Stimulated activated CD4-positive, alpha-beta T cell treated with anti-CD3 and anti-CD28 coated beads, Interleukin-1b, Interleukin-23, amount 100 ng/mL, for 4 hours (primary cell): ENCODE results near the gene TRAPPC11.

Experiments used
- DNase-seq, 2 donors: peaks; one replicate each; pipeline ENCODE4 v3.0.0-alpha.2; 2020; ENCODE audit warnings: low read depth in 2 of 2

TRAPPC11 gene

DNA sequence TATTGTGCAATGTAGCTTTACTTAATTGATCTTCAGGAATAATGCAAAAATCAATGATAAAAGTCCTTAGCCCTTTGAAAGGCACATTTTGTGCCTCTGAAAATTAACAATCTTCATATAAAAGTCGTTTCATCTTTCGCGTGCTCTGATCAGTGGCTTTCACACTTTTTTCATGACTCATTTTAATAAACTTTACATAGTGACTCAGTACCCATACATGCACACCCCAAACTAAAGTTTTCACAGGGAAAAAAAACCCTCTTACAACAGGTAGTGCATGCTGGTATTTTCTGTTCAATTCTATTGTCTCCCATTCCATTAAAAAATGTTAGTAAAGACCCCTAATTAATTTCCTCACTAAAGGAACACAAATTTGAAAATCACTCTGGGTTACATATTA is 21.6 kb upstream of the TRAPPC11 start:
- no peak for DNase-seq

DNA sequence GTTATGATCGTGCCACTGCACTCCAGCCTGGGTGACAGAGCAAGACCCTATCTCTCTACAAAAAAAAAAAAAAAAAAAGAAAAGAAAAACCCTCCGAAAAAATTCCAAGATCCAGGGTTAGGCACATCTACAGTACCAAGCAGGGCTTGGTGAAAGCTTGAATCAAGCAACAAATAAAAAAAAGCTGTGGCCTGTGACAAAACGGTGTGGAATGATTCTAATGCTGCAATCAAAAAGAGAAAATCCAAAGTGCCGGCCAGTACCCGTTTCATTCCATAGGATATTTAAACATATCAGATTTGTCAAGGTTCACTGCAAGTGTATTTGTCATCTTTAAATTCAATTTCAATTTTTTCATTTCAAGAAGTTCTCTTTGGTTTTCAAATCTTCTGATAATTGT is 20.7 kb upstream of the TRAPPC11 start:
- no peak for DNase-seq

GRCh38 chr4:183639291-183639690 is 19.8 kb upstream of the TRAPPC11 start:
- no peak for DNase-seq

DNA sequence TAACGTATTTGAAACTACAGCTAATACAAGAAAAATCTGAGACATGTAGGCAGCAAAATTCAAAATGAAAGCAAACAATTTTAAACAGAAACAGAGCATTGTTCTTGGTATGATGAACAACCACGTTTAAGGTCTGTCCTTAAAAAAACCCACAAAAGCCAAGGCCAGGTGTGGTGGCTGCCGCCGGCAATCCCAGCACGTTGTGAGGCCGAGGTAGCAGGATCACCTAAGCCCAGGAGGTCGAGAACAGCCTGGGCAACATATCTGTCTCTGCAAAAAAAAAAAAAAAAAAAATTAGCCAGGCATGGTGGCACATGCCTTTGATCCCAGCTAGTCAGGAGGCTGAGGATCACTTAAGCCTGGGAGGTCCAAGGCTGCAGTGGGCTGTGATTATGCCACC is 13.8 kb upstream of the TRAPPC11 start:
- DNase-seq: no peak

GRCh38 chr4:183657564-183657963 is 1.5 kb upstream of the TRAPPC11 start:
- DNase-seq: no peak

- peak in 1 of 2 donors; percentile 22 for DNase-seq
These were observed 598 bp upstream of the TRAPPC11 start for GRCh38 chr4:183658362-183659028.

GRCh38 chr4:183659872-183660242 is 764 bp downstream of the TRAPPC11 start:
- no peak for DNase-seq

DNA sequence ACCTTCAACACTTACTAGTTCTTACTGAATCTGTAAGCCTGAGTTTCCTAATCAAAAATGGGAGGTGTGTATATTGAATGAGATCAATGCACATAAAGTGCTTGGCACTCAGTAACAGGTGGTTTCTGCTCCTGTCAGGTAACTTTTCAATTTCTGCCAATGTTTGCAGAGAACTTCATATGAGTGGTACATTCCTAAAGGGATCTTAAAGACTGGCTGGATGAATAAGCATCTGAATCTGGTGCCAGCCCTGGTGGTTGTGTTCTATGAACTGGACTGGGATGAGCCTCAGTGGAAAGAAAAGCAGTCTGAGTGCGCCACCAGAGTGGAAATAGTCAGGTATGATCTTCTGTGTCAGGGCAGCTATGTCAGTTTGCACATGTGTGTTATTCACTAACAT is 7.0 kb downstream of the TRAPPC11 start:
- DNase-seq: no peak

GRCh38 chr4:183670251-183670650 is 11.2 kb downstream of the TRAPPC11 start:
- DNase-seq: no peak

DNA sequence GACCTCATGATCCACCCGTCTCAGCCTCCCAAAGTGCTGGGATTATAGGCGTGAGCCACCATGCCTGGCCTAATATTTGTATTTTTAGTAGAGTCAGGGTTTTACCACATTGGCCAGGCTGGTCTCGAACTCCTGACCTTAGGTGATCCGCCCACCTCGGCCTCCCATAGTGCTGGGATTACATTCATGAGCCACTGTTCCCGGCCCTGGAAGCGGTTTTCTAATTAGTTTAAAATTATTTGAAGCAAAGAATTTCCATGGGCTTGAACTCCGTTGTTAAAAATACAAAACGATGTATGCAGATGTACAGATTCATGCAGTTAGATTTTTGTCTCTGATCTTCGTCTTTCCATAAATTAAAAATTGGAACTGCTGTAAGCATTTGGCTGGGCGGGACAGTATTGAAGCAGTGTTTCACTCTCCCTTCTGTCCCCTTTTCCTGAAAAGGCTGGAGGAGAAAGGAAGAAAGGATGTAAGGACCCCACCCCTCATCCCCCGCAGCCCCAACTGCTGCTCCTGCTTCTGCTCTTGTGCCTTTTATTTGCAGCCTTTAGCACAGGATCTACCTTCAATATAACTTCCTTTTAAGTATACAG is 12.0 kb downstream of the TRAPPC11 start:
- no peak for DNase-seq

DNA sequence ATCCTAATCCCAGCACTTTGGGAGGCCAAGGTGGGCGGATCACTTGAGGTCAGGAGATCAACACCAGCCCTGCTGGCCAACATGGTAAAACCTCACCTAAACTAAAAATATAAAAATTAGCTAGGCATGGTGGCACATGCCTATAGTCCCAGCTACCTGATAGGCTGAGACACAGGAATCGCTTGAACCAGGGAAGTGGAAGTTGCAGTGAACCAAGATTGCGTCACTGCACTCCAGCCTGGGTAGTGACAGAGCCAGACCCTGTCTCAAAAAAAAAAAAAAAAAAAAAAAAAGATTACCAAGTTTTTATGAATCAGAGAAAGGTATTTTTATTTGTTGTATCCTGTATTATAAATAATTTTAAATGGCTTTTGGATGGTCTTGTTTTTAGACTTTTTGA is 15.1 kb downstream of the TRAPPC11 start:
- DNase-seq: no peak

- DNase-seq: no peak
These were observed 16.5 kb downstream of the TRAPPC11 start for GRCh38 chr4:183675625-183676024.

- DNase-seq: no peak
These were observed 22.0 kb downstream of the TRAPPC11 start for GRCh38 chr4:183681119-183681518.

GRCh38 chr4:183686461-183686860 is 27.4 kb downstream of the TRAPPC11 start:
- no peak for DNase-seq

- no peak for DNase-seq
These were observed 29.1 kb downstream of the TRAPPC11 start for GRCh38 chr4:183688216-183688615.

- no peak for DNase-seq
These were observed 31.9 kb downstream of the TRAPPC11 start for GRCh38 chr4:183691006-183691405.

- no peak for DNase-seq
These were observed 32.8 kb downstream of the TRAPPC11 start for GRCh38 chr4:183691897-183692296.

DNA sequence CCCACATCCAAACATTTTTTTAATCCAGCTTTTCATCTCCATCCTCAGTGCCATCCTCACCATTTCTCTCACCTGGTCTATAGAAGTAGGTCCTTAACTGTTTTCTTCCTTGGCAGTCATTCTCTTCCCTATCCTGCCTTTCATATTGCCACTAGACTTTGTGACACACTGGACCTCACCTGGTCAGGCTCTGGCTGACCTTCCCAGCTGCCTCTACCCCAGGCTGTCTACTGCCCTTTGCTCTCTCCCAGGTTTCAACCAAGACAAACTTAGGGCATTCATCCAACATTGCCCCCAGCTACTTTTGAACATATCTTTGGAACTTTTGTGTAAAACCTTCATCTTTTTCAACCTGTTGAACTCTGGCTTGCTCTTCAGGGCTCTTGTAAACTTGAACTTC is 39.8 kb downstream of the TRAPPC11 start:
- no peak for DNase-seq

DNA sequence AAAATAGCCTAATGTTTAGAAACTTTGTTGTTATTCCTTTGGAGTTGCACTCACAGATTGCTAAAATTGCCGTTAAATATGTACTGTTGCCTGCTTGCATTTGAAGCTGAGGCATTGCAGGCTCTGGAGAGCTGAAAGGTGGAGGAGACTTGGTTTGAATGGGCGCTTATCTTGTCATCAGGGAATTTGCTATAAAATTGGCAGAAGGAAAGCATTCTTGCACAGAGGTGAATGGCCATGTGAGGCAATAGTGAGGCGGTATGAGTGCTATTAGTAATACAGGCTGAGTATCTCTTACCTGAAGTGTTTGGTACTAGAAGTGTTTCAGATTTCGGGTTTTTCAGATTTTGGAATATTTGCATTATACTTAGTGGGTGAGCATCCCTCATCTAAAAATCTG is 41.3 kb downstream of the TRAPPC11 start:
- DNase-seq: no peak

GRCh38 chr4:183702492-183702891 is 43.4 kb downstream of the TRAPPC11 start:
- no peak for DNase-seq

- no peak for DNase-seq
These were observed 55.5 kb downstream of the TRAPPC11 start for GRCh38 chr4:183714626-183715025.

DNA sequence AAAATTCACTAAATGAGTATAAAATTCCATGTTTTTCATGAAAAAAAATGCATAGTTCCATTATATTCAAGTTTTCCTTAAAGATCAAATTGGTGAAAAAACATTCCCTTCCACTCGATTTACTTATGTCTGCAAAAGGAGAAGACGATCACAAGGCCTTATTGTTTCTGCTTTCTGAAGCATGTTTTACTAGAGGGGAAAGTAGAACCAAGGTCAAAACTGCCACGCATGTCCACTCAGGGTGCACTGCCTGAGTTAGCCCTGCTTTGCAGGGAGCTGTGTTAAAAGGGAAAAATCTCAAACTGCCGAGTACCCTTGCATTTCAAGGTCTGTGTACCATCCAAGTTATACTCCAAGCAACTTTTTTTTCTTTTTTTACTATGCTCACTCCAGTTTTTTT is 57.2 kb downstream of the TRAPPC11 start:
- DNase-seq: no peak

DNA sequence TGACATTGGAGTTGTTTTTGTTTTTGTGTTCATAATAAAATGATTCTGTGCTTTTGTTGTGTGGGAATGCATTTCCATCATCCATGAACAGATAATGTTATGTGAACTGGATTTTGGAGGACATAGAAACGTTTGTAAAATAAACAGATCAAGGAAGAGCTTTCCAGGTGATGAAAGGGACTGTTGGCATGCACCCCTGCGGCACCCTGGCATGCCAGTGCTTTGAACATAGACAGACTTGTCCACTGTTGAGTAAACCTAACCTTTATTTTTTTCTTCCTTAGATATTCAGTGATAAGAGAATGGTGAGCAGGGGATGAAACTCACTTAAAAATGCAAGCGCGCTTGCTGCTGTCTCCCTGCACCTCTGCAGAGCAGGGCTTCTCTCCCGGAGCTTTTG is 59.8 kb downstream of the TRAPPC11 start:
- DNase-seq: no peak
